Measurements from ENCODE around the gene AXDND1. TPM values are rescaled to one million over a fixed set of nuclear protein-coding genes. Genes with fewer than 3 reads are reported as not detected.
"Not testable (repeated sequence)": the region's sequence is repeated elsewhere in the genome, so short reads cannot be mapped to it uniquely, and the experiment has no call there.

Gene AXDND1, protein sequence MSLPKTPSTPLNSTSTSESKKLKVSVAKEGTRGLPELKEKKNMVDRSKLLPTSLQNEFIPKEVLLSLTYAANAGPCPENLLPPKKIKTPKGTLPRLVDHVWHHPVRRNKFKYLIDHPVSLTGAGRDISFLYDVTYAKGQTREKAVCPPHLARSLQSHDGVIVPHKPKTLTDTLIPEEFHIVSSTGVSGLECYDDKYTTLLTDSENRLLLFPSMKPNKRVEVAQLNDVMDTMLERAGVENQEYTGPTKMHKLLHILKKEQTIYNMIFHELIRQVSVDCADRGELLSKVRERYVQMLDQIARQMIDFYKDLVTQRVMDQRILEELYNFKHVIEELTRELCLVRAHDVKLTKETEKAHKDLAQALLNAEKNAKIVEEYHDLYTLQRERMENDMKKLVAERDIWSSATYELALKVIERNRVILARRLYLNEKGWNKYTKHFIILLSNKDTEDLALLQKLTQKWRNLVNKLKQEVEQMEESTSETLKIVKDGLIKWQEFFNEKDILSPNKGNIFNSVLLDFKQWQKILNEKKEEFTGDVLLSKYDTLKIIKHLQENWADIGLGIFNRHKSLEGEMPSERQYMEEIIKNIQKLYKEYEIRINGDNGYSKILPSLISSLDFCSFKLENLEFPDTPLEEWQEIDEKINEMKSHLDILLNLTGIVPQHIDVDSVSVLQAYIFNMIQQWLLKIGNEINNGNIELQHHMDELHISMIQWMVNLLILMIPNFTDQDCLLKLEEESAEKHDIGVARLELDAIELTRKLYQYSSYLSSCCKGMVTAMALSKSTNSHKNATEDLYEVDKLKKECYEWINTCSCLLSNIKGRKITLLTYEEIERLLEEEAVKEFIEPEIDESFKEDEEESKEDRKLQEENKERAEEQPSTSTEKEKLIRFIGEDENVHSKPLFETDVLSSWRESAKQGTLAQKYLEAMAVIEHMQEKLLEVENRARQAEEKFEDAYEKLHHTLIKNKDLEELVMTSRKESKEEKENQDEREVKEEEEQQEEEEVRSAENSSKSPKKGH
- under 0.01 TPM in 1 of 2 replicates, not detected in the other for total RNA-seq

DNA sequence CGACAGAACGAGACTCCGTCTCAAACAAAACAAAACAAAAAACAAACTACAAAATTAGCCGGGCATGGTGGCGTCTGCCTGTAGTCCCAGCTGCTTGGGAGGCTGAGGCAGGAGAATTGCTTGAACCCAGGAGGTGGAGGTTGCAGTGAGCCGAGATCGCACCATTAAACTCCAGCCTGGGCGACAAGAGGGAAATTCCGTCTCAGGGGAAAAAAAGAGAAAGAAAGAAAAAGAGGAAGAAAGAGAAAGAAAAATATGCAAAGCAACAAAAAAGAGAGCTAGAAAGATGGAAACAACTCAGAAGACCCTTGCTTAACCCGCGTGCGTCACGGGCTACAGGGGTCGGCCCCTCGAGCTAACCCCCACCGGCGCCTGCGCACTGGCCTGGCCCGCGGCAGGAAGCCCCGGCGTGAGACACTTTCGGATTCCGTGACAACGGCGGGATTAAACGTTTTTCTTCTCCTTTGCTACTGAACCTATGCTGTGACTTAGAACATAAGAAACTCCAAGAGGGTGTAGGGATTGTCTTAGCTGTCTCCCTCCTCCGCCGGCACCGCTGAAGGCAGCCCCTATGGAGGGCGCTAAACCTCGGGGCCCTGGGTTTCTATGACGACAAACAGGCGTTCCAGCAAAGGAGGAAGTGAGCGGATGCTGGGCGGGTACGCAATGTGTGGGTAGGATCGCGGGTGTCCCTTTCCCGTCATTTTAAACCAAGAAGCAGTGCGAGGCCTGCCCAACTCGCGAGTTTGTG, at the start of gene AXDND1:
TSS of gene AXDND1 (plus strand) at position 630 of the 751 bp plus-strand sequence. CDS start 539 bp downstream, outside the sequence.
- DNase-seq (ENCODE audit: low read depth in 2 of 2): peak; percentile 87 to 89

DNA sequence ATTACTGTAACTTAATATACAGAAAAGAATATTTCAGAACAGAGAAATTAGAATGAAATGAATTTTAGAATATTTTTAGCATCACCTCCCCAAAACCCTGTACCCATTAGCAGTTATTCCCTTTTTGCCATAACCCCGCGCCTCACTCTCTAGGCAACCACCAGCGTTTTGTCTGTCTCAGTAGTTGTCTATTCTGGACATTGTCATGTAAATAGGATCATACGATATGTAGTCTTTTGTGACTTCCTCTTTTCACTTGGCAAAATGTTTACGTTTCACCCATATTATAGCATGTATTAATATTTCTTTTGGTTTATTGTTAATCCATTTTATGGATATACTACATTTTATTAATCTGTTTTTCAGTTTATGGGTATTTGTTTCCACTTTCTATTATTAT, 47.3 kb upstream of the AXDND1 start:
- DNase-seq (ENCODE audit: low read depth in 2 of 2): no peak

DNA sequence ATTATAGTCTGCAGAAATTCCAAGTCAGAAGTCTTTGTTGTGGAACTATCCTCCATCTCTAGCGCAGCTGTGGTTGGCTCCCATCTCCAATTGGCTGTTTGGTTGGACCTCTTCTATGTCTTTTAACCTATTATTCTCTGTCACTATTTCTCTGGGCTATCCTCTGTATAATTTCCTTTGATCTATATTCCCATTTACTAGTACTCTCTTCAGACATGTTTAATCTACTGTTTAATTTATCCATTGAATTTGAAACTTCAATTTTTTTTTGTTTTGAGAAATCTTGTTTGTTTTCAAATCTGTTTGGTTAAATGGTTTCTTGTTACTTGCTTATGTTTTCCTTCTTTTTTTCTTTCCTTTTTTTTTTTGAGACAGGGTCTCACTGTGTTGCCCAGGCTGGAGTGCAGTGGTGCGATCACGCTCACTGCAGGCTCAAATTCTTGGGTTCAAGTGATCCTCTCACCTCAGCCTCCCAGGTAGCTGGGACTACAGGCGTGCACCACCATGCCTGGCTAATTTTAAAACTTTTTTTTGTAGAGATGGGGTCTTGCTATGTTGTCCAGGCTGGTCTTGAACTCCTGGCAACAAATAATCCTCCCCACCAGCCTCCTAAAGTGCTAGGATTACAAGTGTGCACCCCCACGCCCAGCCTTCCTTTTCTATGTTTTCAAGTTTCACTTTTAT, 44.1 kb upstream of the AXDND1 start:
- DNase-seq (ENCODE audit: low read depth in 2 of 2): no peak

DNA sequence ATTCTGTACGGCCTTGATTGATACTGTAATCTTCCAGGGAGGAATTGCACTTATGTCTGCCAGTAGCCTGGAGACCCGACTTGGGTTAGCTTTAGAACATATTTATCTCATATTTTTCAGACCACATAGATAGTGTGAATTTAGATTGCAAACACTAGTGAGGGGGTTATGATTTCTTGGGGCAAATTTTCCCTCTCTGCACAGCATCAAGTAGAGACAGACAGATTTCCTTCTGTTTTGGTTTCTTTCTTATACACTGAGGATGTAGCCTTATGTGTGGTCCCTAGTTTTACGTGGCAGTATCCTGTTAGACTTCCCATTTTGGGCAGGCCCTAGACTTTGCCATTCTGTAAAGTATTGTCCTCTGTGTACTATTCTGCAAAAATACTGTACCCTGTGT, 43.2 kb upstream of the AXDND1 start:
- no peak for DNase-seq (ENCODE audit: low read depth in 2 of 2)

DNA sequence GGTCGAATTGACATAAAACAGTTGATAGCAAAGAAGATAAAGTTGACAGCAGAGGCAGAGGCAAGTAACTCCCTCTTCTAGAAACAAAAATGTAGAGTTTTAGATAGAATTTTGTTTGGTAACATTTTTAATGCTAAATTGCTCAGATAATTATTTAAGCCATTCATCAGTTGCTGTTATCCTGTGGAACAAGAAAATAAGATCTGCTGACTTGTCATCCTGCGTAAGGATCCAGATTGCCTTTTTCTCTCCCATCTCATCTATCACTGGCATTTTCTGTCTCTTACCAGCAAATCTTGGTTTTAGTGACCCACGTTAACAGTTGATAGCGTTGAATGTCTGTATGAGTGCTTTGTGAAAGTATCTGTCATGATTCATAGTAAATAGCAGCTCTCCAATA, 42.3 kb upstream of the AXDND1 start:
- DNase-seq (ENCODE audit: low read depth in 2 of 2): no peak

DNA sequence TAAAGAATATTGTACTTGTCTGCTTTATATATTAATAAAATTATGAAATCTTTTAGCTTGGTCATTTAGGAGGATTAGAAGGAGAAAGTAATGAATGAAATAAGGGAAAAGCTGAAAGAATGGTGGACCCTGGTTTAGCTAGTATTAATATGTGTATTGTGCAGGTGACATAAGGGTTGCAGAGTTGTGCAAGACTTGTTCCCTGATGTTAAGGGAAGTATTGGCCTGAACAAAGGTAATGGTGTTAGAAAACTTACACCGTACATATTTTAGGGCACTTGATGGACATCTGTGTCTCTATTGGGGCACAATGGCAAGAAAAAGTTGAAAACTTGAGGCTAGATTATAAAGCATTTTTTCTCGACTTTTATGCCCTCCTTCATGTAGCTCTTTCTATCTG, 39.9 kb upstream of the AXDND1 start:
- DNase-seq (ENCODE audit: low read depth in 2 of 2): no peak

DNA sequence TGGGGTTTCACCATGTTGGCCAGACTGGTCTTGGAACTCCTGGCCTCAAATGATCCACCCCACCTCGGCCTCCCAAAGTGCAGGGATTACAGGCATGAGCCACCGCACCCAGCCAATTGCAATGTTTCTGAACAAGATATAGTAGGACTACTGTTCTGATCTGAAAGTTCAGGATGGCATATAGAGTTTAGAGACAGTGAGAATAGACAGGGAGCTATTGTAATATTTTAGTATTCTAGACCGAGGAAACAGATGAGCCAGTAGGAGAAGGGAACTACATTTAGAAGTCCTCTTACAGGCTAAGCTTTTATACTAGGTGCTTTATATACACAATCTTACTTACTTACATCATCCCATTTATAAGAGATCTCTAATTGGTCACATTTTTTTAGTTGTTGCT, 39.0 kb upstream of the AXDND1 start:
- no peak for DNase-seq (ENCODE audit: low read depth in 2 of 2)

DNA sequence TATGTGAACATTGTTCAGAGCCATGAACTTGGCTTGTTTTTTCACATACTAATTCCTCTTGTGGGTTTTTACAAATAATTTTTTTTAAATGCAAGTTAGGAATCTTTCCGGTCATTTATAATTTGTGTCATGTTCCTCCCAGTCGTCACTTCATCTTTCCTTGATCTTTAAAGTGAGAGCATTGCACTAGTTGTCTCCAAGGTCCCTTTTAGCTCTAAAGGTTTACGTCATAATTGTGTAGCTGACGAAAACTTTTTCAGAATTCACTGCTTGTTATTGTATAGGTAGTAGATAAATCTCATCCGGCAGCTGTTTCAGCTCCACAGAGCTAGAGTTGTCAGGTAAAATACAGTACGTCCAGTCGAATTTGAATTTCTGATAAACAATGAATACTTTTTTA, 38.6 kb upstream of the AXDND1 start:
- no peak for DNase-seq (ENCODE audit: low read depth in 2 of 2)

DNA sequence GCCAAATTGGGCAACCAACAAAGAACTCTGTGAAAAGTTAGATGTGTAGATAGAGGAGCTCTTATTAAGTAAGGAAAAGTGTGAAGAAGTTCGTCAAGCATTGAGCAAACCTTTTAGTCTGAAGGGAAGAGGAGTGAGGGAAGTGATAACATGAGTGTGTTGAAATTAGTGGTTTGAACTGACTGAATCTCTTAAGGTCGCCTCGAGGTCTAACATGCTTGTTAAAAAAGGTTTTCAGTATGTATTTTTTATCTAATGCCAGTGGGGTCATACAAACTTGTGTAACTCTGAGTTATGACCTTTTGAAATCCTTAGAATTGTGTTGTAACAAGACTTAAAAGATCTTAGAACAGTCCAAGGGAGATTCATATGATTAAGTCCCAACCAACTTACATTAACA, 38.1 kb upstream of the AXDND1 start:
- DNase-seq (ENCODE audit: low read depth in 2 of 2): no peak

DNA sequence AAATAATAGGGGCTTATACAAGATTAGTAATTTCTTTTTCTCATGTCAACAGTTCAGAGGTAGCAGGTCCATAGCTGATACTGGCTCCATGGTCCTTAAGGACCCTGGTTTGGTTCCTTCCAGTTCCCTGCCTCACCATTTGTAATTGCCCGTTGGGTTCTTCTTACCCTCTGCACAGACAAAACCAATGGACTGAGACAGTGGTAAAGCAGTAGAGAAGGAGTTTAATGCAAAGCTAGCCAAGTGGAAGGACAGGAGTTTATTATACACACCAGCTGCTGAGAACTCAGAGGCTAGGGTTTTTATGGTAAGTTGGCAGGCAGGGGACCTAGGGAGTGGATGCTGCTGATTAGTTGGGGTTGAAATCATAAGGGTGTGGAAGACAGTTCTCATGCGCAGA, 35.9 kb upstream of the AXDND1 start:
- peak in 1 of 2 donors; percentile 0 for DNase-seq (ENCODE audit: low read depth in 2 of 2)

DNA sequence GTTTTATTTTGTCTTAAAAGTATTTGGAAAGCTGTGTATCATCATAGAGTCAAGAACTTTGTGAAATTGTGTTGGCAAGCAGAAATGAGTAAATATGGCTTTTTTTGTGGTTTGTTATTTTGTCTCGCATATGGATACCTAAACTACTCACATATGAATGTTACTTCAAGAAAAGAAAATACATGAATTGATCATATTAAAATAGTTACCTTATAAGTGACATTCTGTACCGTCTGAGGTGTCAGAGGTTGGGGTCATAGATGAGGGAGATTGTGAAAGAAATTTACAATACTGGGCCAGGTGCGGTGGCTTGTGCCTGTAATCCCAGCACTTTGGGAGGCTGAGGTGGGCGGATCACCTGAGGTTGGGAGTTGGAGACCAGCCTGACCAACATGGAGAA, 31.3 kb upstream of the AXDND1 start:
- no peak for DNase-seq (ENCODE audit: low read depth in 2 of 2)

DNA sequence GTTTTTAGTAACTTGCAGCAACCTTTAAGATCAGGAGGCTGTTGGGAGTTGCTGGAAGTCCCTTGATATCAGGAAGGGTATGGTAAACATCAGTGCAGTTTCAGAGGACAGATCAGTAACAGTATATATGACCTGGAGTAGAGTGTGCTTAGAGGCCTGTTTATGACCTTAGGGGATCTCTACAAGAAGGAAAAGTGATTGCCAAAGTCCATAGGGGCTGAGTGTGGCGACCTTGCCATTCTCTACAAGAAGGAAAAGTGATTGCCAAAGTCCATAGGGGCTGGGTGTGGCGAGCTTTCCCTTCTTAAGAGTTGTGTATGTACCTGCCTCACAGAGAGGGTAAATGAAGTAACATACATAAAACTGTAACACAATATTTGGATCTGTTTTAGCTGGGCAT, 28.5 kb upstream of the AXDND1 start:
- no peak for DNase-seq (ENCODE audit: low read depth in 2 of 2)

DNA sequence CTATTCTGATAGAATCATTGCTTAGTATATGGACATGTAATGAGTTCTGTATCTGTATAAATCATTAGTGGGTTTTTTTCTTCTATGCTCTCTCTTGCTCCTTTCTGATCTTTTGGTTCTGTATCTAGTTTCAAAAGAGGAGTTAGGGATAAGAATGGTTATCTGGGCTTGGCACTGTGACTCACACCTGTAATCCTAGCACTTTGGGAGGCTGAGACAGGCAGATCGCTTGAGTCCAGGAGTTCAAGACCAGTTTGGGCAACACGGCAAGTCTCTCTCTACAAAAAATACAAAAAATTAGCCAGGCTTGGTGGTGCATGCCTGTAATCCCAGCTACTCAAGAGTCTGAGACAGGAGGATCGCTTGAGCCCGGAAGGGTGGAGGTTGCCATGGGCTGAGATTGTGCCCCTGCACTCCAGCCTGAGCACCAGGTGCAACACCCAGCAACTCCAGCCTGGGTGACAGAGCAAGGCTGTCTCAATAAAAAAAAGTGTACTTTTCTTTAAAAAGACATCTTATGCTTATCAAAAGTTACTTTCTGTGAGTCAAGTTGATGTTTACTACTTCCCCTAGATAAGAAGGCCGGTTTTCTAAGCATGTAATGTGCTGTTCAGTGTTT, 27.7 kb upstream of the AXDND1 start:
- DNase-seq (ENCODE audit: low read depth in 2 of 2): no peak

DNA sequence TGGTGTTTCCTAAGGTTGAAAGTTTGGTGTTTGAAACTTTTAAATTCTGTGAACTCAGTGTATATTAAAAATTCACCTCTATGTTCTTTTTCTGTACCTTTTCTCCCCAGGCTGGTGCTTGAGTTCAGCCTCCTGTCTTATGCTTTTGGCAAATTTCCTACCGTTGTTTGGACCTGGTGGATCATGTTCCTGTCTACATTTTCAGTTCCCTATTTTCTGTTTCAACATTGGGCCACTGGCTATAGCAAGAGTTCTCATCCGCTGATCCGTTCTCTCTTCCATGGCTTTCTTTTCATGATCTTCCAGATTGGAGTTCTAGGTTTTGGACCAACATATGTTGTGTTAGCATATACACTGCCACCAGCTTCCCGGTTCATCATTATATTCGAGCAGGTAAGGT, 24.9 kb upstream of the AXDND1 start:
- no peak for DNase-seq (ENCODE audit: low read depth in 2 of 2)

DNA sequence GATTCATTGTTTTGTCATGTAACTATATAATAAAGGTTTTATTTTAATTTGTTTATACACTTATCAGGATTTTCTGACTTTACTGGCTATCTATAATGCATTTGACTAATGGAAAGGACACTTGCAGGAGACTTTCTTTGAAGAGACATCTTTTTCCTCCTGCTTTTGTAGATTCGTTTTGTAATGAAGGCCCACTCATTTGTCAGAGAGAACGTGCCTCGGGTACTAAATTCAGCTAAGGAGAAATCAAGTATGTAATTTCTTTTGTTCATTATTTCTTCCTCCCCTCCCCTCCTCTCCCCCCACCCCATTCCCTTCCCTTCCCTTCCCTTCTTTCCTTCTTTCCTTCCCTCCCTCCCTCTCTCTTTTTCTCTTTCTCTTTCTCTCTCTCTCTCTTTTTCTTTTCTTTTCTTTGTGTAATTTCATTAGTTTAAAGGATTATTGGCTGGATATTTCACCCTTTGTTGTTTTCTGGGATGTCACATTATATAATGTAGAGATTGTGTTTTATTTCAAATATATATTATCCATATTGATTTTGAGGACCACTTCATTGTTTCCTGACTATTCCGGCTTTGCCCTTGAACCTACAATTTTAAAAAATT, 23.7 kb upstream of the AXDND1 start:
- DNase-seq (ENCODE audit: low read depth in 2 of 2): no peak

DNA sequence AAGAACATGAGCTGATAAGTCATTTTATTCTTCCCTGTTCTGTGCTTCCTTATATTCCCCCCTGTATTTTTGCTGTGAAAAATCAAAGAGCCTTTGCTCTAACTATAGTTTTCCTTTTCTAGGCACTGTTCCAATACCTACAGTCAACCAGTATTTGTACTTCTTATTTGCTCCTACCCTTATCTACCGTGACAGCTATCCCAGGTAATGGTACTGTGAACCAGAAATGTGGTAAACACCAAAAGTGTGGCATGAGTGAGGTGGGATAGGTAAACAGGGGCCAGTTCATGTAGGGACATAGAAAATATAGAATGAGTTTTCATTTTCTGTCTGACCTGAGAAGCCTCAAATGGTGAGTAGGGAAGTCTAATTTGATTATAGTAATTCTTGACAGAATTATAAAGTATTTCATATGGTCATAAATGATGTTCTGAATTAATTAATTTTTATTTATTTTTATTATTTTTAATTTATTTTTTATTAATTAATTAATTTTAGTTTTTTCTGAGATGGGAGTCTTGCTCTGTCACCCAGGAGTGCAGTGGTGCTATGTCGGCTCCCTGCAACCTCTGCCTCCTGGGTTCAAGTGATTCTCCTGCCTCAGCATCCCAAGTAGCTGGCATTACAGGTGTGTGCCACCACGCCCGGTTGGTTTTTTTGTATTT, 22.9 kb upstream of the AXDND1 start:
- no peak for DNase-seq (ENCODE audit: low read depth in 2 of 2)

DNA sequence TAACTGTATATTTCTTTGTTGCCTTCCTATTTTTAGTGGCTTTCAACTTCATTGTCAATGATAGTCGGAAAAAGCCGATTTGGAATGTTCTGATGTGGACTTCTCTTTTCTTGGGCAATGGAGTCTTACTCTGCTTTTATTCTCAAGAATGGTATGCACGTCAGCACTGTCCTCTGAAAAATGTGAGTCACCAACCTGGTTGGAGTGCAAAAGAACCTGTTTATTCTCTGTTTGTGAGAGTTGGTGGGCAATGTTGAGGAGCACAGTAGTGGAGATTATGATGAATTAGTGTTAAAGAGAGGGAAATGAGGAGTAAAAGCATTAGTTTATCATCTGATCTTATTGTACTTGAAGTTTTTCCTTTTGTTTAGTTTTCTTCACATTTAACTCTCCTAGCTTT, 14.5 kb upstream of the AXDND1 start:
- DNase-seq (ENCODE audit: low read depth in 2 of 2): no peak

DNA sequence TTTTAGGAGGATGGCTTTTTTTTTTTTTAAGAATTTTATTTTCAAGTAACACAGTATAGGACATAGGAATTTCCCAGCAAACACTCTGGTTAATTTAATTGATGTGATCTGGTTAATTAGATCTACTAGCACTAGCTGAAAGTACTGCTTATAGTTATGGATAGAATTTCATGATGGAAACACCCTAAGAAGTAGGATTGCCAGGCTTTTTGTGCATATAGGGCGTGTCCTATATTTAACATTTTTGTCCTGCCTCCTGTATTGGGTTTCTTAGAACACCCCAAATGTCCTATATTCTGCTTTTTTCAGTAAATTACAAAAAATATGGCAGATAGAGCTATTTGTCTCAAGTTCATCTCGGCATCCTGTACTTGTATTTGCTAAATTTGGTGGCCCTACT, 13.5 kb upstream of the AXDND1 start:
- DNase-seq (ENCODE audit: low read depth in 2 of 2): no peak

DNA sequence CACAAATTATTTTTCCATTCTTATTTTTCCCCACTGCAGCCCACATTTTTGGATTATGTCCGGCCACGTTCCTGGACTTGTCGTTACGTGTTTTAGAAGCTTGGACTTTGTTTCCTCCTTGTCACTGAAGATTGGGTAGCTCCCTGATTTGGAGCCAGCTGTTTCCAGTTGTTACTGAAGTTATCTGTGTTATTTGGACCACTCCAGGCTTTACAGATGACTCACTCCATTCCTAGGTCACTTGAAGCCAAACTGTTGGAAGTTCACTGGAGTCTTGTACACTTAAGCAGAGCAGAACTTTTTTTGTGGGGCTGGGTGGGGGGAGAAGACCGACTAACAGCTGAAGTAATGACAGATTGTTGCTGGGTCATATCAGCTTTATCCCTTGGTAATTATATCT, 12.2 kb upstream of the AXDND1 start:
- no peak for DNase-seq (ENCODE audit: low read depth in 2 of 2)

DNA sequence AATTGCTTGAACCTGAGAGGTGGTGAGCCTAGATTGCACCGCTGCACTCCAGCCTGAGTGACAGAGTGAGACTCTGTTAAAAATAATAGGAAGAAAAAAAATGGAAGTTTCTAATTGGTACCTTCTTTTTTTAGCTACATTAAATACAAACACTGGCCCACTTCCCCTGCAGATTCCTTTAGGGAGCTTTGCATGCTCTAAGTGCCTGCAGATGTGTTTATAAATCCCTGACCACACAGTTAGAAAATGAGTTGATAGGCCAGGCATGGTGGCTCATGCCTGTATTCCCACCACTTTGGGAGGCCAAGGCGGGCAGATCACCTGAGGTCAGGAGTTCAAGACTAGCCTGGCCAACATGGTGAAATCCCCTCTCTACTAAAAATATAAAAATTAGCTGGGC, 4.1 kb upstream of the AXDND1 start:
- not testable (repeated sequence) for DNase-seq (ENCODE audit: low read depth in 2 of 2)
